Chondrocyte (in vitro differentiated cells): Measurements from ENCODE around the gene MMP15. TPM values are rescaled to one million over a fixed set of nuclear protein-coding genes. Genes with fewer than 3 reads are reported as not detected.
A peak's percentile ranks its signal among the peaks of the same experiment; 100 is the strongest.
"Not testable (repeated sequence)": the region's sequence is repeated elsewhere in the genome, so short reads cannot be mapped to it uniquely, and the experiment has no call there.

Experiments used
- DNase-seq: peaks from one replicate; pipeline ENCODE4 v3.0.0; 2021; ENCODE audit warnings: mixed read lengths, low spot score
- H3K27ac Mint-ChIP-seq: one replicate; pipeline ENCODE4 v1.8.0; 2021; ENCODE audit warnings: mild to moderate bottlenecking, moderate library complexity, mixed read lengths; ENCODE audit not compliant: unreplicated experiment
- H3K27me3 Mint-ChIP-seq: 2 replicates; pipeline ENCODE4 v1.8.0; 2021; ENCODE audit warnings: low read depth, mixed read lengths
- H3K36me3 Mint-ChIP-seq: 2 replicates; pipeline ENCODE4 v1.8.0; 2021; ENCODE audit warnings: low read depth, mixed read lengths
- H3K4me1 Mint-ChIP-seq: 2 replicates; pipeline ENCODE4 v1.8.0; 2021; ENCODE audit warnings: low read depth, mild to moderate bottlenecking, mixed read lengths
- H3K4me3 Mint-ChIP-seq: one replicate; pipeline ENCODE4 v1.8.0; 2021; ENCODE audit warnings: mild to moderate bottlenecking, moderate library complexity, mixed read lengths; ENCODE audit not compliant: unreplicated experiment
- H3K9me3 Mint-ChIP-seq: 2 replicates; pipeline ENCODE4 v1.8.0; 2021; ENCODE audit warnings: low read depth, mixed read lengths
- CTCF ChIP-seq: fragments of 200-600 bp; sonication (generic); IDR thresholded peaks from 2 replicates; pipeline ENCODE4 v1.5.0; 2021; ENCODE audit warnings: antibody characterized with exemption, mild to moderate bottlenecking, moderate library complexity
- total RNA-seq: library from RNA; stranded (reverse); gene quantifications from 3 replicates; pipeline ENCODE4 v1.2.1, GENCODE V29; 2021

MMP15 gene
- total RNA-seq, 1 donor from 2014 or later = 12.0 TPM

- no peak for TF ChIP-seq CTCF
- peak within 1 kb of the TSS; percentile 73 for H3K27ac Mint-ChIP-seq
- no peak for DNase-seq
Observed at GRCh38 chr16:57999971-58000705, 25.4 kb upstream of the MMP15 start, which contains the start of gene ZNF319. TSS of gene ZNF319 (minus strand) at chr16:58000672. CDS start at chr16:57998265, 2,407 bp downstream.

GRCh38 chr16:58000706-58001676, 24.6 kb upstream of the MMP15 start, which contains the start of gene USB1:
TSS of gene USB1 (plus strand) at chr16:58001407. CDS start at chr16:58001484, 77 bp downstream.
- Mint-ChIP-seq H3K36me3 (peaks cover 7% of the 10 kb centered on the region), H3K9me3 (no peaks in the 10 kb centered on the region), H3K4me1 (peaks cover 36% of the 10 kb centered on the region), H3K4me3 (peak within 1 kb of the TSS; percentile 86), H3K27ac (peak within 1 kb of the TSS; percentile 71), H3K27me3 (no peaks in the 10 kb centered on the region)
- TF ChIP-seq CTCF = peak; percentile 86
- DNase-seq = no peak

More at GRCh38 chr16:57999971-58000705, 25.4 kb upstream of the MMP15 start, which contains the start of gene ZNF319:
- H3K4me1 Mint-ChIP-seq = peaks cover 34% of the 10 kb centered on the region
- no peaks in the 10 kb centered on the region for H3K9me3 Mint-ChIP-seq
- peaks cover 8% of the 10 kb centered on the region for H3K36me3 Mint-ChIP-seq
- peak within 1 kb of the TSS; percentile 86 for H3K4me3 Mint-ChIP-seq
- no peaks in the 10 kb centered on the region for H3K27me3 Mint-ChIP-seq

GRCh38 chr16:58001781-58002415, 23.7 kb upstream of the MMP15 start:
- peaks cover 6% of the 10 kb centered on the region for H3K36me3 Mint-ChIP-seq
- H3K4me1 Mint-ChIP-seq = peaks cover 36% of the 10 kb centered on the region
- no peak for DNase-seq
- no peaks in the 10 kb centered on the region for H3K27me3 Mint-ChIP-seq
- H3K27ac Mint-ChIP-seq = no peak overlapping the region
- TF ChIP-seq CTCF = no peak
- H3K9me3 Mint-ChIP-seq = no peaks in the 10 kb centered on the region
- peak overlapping the region; percentile 86 for H3K4me3 Mint-ChIP-seq

GRCh38 chr16:58002416-58002800, 23.1 kb upstream of the MMP15 start:
- Mint-ChIP-seq H3K36me3 (peaks cover 9% of the 10 kb centered on the region), H3K27me3 (no peaks in the 10 kb centered on the region), H3K27ac (no peak overlapping the region), H3K4me3 (no peak overlapping the region), H3K4me1 (peaks cover 36% of the 10 kb centered on the region), H3K9me3 (no peaks in the 10 kb centered on the region)
- no peak for TF ChIP-seq CTCF
- DNase-seq = no peak

GRCh38 chr16:58002936-58003335, 22.6 kb upstream of the MMP15 start:
- no peak for TF ChIP-seq CTCF
- no peak overlapping the region for H3K27ac Mint-ChIP-seq
- no peaks in the 10 kb centered on the region for H3K9me3 Mint-ChIP-seq
- H3K4me3 Mint-ChIP-seq = no peak overlapping the region
- H3K27me3 Mint-ChIP-seq = no peaks in the 10 kb centered on the region
- H3K36me3 Mint-ChIP-seq = peaks cover 9% of the 10 kb centered on the region
- peaks cover 36% of the 10 kb centered on the region for H3K4me1 Mint-ChIP-seq
- no peak for DNase-seq

GRCh38 chr16:58004736-58005135, 20.8 kb upstream of the MMP15 start:
- not testable (repeated sequence) for H3K27me3 Mint-ChIP-seq, H3K9me3 Mint-ChIP-seq, H3K27ac Mint-ChIP-seq, H3K36me3 Mint-ChIP-seq, H3K4me3 Mint-ChIP-seq
- peaks cover 19% of the 10 kb centered on the region for H3K4me1 Mint-ChIP-seq
- DNase-seq = peak; percentile 48
